Body of pancreas (tissue), 4 donors: Measurements from ENCODE around the gene PCDHB7.
"Not testable (repeated sequence)": the region's sequence is repeated elsewhere in the genome, so short reads cannot be mapped to it uniquely, and the experiment has no call there.

Experiments used
- CTCF ChIP-seq, 7 experiments: fragments of 450-650 bp in 4 of 7; fragments of 200-600 bp in 3 of 7; sonication (generic) in 3 of 7; IDR thresholded peaks; one replicate each; pipeline ENCODE4 v1.5.1; 2016 to 2019; ENCODE audit warnings: antibody characterized with exemption in 7 of 7
- POLR2A ChIP-seq, 3 donors: fragments of 450-650 bp; IDR thresholded peaks; one replicate each; pipeline ENCODE4 v1.6.1; 2016; ENCODE audit warnings: antibody characterized with exemption in 3 of 3, mild to moderate bottlenecking in 2 of 3

- not testable (repeated sequence) for TF ChIP-seq CTCF, POLR2A (IDR thresholded peaks at IDR 0.05)
Observed at GRCh38 chr5:141152096-141152495, 20.3 kb upstream of the PCDHB7 start.
